Panc1 (cell line): ENCODE results near the gene BCS1L. TPM values are rescaled to one million over a fixed set of nuclear protein-coding genes. Genes with fewer than 3 reads are reported as not detected.
A peak's percentile ranks its signal among the peaks of the same experiment; 100 is the strongest.

ENCODE experiments used
- ATAC-seq: fragments of 200-7000 bp; cut with Tn5 transposase; 2 replicates; pipeline ENCODE4 v1.9.1; 2020; ENCODE audit warnings: mild to moderate bottlenecking, moderate library complexity
- BruUV-seq: library from RNA; stranded (reverse); fragments of 400-500 nt; replicated peaks from 2 replicates; lab custom pipeline; 2021; lab: Mats Ljungman, UMichigan
- CTCF ChIA-PET: fragments of 300-600 bp; sonication (Branson Sonifier 250); formaldehyde crosslinking; loops from one replicate; lab custom pipeline; 2022; ENCODE audit warnings: antibody characterized with exemption; lab: Charles Lee
- POLR2A ChIA-PET: fragments of 300-600 bp; sonication (Branson Sonifier 250); formaldehyde crosslinking; loops from one replicate; lab custom pipeline; 2022; ENCODE audit warnings: antibody characterized with exemption; lab: Charles Lee
- DNase-seq: peaks from one replicate; pipeline ENCODE4 v3.0.0-alpha.2; 2010; ENCODE audit warnings: low read depth, low spot score
- H3K27ac ChIP-seq: 2 replicates; pipeline ENCODE4 v1.5.1; 2011; ENCODE audit warnings: mild to moderate bottlenecking, low read length, inconsistent platforms
- H3K27me3 ChIP-seq: fragments of 200-500 bp; sonication (Bioruptor generic); 2 replicates; pipeline ENCODE4 v1.6.0; 2014; ENCODE audit warnings: low read length, inconsistent platforms; ENCODE audit not compliant: control insufficient read depth, insufficient read depth
- H3K36me3 ChIP-seq: fragments of 200-500 bp; sonication (Bioruptor generic); 2 replicates; pipeline ENCODE4 v1.5.1; 2014; ENCODE audit warnings: inconsistent platforms, mild to moderate bottlenecking, low read length, moderate library complexity; ENCODE audit not compliant: control insufficient read depth, insufficient read depth
- H3K4me1 ChIP-seq: 2 replicates; pipeline ENCODE4 v1.5.1; 2011; ENCODE audit warnings: inconsistent platforms, mild to moderate bottlenecking, low read length, moderate library complexity; ENCODE audit not compliant: control insufficient read depth, insufficient read depth
- H3K4me3 ChIP-seq, 2 experiments: 2 replicates each; pipeline ENCODE4 v1.5.1; 2011 to 2012; ENCODE audit warnings: low read depth in 2 of 2, low read length in 2 of 2, mild to moderate bottlenecking in 2 of 2, inconsistent platforms in 1 of 2, moderate library complexity in 1 of 2
- H3K9me3 ChIP-seq: fragments of 200-500 bp; sonication (Bioruptor generic); 2 replicates; pipeline ENCODE4 v1.5.1; 2014; ENCODE audit warnings: low read depth, mild to moderate bottlenecking, inconsistent platforms, low read length, moderate library complexity; ENCODE audit not compliant: control insufficient read depth, insufficient read depth
- POLR2AphosphoS5 ChIP-seq: IDR thresholded peaks from 2 replicates; pipeline ENCODE4 v1.6.1; 2012; ENCODE audit warnings: mild to moderate bottlenecking, low read depth, low read length, moderate library complexity
- in situ Hi-C: cut with HindIII; loops from 2 replicates; pipeline ENCODE4 v1.10.0; 2016; ENCODE audit warnings: low sequenced_read_pairs, low pct_unique_long_range_greater_than_20kb
- intact Hi-C: fragments of 100-400 bp; cut with micrococcal nuclease; formaldehyde crosslinking; loops from one replicate; pipeline ENCODE4 v1.10.0; 2022; ENCODE audit not compliant: unreplicated experiment
- total RNA-seq: library from RNA; stranded (reverse); gene quantifications from one replicate; pipeline ENCODE4 v1.2.1, GENCODE V29; 2021; ENCODE audit not compliant: unreplicated experiment
- TF ChIP-seq, protein P1 (sequence below): fragments of 450-650 bp; IDR thresholded peaks from 2 replicates; pipeline ENCODE4 v1.5.1; 2017; ENCODE audit warnings: mild to moderate bottlenecking
- TF ChIP-seq, protein P2 (sequence below), 2 experiments: IDR thresholded peaks; 2 replicates each; pipeline ENCODE4 v1.6.1; 2011 to 2012; ENCODE audit warnings: low read depth in 2 of 2, control low read depth in 1 of 2, low read length in 1 of 2, mild to moderate bottlenecking in 1 of 2, moderate library complexity in 1 of 2; ENCODE audit not compliant: insufficient read depth in 1 of 2

BCS1L gene
- total RNA-seq, 1 experiment from 2014 or later = 42.0 TPM

DNA sequence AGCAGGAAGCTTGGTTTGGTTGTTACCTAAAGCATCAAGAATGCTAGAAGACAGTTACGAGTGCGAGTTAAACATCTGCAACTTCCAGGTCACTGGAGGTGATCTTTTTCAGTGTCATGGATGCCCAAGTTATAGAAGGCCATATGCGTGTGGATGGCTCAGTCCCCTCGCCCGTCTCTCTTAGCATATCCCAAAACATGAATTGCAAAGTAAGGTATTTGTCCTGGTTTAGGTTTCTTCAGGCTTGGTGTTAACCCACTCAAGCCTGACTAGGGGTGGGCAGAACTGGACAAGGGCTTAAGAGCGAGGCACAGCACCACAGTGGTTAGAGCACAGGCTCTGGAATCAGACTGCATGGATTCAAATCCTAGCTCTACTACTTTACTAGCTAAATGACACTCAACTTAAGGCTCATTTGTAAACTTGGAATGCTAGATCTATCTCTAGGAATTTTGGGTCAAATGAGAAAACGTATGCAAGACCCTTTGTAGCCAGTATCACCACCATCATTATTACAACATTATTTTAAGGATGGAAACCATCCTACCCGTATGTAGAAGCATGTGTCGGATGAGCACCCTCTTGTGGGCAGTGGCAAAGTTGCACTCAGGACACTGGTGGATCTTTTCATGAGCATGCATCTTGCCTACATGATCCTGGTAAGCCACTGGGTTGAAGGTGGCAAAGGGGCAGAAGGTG, 11.2 kb upstream of the BCS1L start:
- no TSS peak for BruUV-seq
- ChIA-PET CTCF (interaction anchor here (0.6 to 1.0 kb wide), 3 partner anchors 11 to 119 kb away, joined by 3 to 5 read pairs (median 4); partner anchors contain the start of genes BCS1L and ZNF142), POLR2A (no interaction called here)
- in situ Hi-C loops = no loop called here
- H3K4me1 ChIP-seq = no peaks in the 10 kb centered on the region
- TF ChIP-seq, protein P1, sequence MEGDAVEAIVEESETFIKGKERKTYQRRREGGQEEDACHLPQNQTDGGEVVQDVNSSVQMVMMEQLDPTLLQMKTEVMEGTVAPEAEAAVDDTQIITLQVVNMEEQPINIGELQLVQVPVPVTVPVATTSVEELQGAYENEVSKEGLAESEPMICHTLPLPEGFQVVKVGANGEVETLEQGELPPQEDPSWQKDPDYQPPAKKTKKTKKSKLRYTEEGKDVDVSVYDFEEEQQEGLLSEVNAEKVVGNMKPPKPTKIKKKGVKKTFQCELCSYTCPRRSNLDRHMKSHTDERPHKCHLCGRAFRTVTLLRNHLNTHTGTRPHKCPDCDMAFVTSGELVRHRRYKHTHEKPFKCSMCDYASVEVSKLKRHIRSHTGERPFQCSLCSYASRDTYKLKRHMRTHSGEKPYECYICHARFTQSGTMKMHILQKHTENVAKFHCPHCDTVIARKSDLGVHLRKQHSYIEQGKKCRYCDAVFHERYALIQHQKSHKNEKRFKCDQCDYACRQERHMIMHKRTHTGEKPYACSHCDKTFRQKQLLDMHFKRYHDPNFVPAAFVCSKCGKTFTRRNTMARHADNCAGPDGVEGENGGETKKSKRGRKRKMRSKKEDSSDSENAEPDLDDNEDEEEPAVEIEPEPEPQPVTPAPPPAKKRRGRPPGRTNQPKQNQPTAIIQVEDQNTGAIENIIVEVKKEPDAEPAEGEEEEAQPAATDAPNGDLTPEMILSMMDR = peak; percentile 91
- TF ChIP-seq POLR2AphosphoS5 = no peak
- ATAC-seq (peak; percentile 81), DNase-seq (peak; percentile 61)
- H3K9me3 ChIP-seq = no peaks in the 10 kb centered on the region
- H3K36me3 ChIP-seq = peaks cover 17% of the 10 kb centered on the region
- H3K27ac ChIP-seq = no peak overlapping the region
- H3K27me3 ChIP-seq = no peaks in the 10 kb centered on the region
- intact Hi-C loops = no loop called here
- H3K4me3 ChIP-seq = no peak overlapping the region

DNA sequence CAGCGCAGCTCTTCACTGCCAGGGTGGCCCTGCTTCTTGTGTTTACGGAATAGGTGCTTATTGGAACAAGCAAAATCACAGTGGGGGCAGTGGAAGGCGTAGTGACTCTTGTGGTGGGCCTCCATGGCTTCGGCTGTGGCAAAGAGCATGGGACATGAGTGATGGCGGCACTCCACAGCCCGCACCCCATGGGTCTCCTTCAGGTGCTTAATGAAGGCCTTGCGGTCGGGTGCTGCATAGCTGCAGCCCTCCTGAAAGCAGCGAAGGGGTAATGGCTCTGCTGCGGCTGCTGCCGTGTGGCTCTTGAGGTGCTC, 10.7 kb upstream of the BCS1L start:
- Histone ChIP-seq H3K4me1 (no peaks in the 10 kb centered on the region), H3K36me3 (peaks cover 17% of the 10 kb centered on the region), H3K9me3 (no peaks in the 10 kb centered on the region), H3K4me3 (no peak overlapping the region), H3K27me3 (no peaks in the 10 kb centered on the region), H3K27ac (no peak overlapping the region)
- CTCF ChIA-PET = interaction anchor here (0.5 to 0.6 kb wide), 2 partner anchors 120 to 246 kb away, joined by 3 to 4 read pairs; no protein-coding TSS in a partner anchor
- TF ChIP-seq, protein P2, sequence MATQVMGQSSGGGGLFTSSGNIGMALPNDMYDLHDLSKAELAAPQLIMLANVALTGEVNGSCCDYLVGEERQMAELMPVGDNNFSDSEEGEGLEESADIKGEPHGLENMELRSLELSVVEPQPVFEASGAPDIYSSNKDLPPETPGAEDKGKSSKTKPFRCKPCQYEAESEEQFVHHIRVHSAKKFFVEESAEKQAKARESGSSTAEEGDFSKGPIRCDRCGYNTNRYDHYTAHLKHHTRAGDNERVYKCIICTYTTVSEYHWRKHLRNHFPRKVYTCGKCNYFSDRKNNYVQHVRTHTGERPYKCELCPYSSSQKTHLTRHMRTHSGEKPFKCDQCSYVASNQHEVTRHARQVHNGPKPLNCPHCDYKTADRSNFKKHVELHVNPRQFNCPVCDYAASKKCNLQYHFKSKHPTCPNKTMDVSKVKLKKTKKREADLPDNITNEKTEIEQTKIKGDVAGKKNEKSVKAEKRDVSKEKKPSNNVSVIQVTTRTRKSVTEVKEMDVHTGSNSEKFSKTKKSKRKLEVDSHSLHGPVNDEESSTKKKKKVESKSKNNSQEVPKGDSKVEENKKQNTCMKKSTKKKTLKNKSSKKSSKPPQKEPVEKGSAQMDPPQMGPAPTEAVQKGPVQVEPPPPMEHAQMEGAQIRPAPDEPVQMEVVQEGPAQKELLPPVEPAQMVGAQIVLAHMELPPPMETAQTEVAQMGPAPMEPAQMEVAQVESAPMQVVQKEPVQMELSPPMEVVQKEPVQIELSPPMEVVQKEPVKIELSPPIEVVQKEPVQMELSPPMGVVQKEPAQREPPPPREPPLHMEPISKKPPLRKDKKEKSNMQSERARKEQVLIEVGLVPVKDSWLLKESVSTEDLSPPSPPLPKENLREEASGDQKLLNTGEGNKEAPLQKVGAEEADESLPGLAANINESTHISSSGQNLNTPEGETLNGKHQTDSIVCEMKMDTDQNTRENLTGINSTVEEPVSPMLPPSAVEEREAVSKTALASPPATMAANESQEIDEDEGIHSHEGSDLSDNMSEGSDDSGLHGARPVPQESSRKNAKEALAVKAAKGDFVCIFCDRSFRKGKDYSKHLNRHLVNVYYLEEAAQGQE (IDR thresholded peaks at IDR 0.05; ENCODE audit: insufficient read depth in 1 of 2, low read depth in 2 of 2, low read length in 1 of 2) = no peak
- TF ChIP-seq, protein P1 = no peak; the same call in none of the 2 replicates
- intact Hi-C loops = no loop called here
- ATAC-seq (peak; percentile 13; the same call in 1 of the 2 replicates), DNase-seq (no peak)
- in situ Hi-C loops = no loop called here
- POLR2A ChIA-PET = no interaction called here
- no TSS peak for BruUV-seq
